Activated gamma-delta T cell treated with anti-CD3 and anti-CD28 coated beads, Interleukin-2, amount 50 U/mL, for 16 hours (primary cell): Measurements from ENCODE around the gene SLC25A26.

Experiments
- DNase-seq: peaks from one replicate; pipeline ENCODE4 v3.0.0-alpha.2; 2020; ENCODE audit warnings: low read depth

Gene SLC25A26

DNA sequence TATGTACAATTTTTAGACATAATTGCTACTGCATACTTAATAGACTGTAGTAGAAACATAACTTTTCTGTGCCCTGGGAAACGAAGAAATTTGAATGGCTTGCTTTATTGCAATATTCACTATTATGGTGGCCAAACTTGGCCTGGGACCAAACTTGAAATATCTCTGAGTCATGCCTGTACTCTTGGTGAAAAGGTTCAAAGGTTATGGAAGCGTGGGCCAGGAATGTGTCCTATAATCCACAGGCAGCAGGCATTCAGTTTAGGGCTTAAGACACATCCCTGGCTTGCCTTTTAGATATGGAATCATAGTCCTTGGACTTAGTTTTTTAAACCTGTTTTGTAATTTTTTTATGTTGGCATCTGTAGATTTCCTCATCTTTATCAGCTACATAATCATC, 155.8 kb downstream of the SLC25A26 start:
- DNase-seq: no peak

DNA sequence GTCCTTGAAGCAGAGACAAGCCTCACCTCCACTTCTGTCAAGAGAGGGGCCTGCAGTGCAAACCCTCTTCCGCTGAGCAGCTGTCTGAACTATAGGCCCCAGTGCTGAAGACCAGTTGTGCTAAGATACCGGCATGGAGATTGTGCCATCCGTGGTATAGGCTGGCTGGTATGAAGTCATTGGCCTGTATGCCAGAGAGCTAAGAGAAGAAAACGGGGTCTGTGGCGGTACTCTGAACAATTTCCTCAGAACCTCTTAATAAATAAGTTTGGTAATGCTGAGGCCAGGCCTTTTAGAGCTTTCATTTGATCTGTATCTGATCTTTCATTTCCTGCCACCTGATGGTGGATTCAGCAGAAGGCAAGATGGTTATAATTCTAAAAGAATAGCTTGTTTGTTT, 157.0 kb downstream of the SLC25A26 start:
- no peak for DNase-seq

DNA sequence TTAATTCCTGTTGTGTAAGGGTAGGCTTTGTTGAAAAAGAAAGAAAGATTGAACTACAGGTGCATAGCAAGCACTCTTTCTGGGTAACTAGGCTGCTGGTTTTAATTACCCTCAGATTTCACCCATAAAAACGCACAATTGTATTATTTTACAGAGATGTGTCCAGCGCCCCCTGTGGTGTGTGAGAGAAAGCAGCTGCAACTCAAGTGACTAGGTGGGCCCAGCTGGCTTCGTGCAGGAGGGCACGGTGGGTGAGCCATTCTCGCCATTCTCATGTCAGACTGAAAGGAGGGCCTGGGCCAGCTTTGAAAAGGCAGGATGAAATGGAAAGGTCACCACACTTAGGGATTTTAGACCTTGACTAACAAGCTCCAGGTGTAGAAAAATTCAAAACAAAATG, 157.5 kb downstream of the SLC25A26 start:
- no peak for DNase-seq

DNA sequence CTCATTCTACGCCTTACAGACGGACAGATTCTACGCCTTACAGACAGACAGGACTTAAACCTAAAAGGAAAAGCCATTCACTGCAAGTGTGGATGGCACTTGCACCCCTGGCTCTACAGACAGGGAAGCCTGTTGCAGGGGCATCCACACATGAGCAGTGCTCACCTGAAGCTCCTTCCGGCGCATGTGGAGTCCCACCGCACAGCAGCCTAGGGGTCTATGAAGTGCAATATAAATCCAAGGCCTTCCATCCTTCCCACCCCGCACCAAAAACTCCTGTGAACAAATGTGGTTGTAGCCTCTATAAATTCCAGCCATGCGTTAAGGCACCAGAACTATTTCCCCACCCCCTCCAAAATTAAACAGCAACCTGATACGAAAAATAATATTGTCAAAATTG, 158.8 kb downstream of the SLC25A26 start:
- no peak for DNase-seq

DNA sequence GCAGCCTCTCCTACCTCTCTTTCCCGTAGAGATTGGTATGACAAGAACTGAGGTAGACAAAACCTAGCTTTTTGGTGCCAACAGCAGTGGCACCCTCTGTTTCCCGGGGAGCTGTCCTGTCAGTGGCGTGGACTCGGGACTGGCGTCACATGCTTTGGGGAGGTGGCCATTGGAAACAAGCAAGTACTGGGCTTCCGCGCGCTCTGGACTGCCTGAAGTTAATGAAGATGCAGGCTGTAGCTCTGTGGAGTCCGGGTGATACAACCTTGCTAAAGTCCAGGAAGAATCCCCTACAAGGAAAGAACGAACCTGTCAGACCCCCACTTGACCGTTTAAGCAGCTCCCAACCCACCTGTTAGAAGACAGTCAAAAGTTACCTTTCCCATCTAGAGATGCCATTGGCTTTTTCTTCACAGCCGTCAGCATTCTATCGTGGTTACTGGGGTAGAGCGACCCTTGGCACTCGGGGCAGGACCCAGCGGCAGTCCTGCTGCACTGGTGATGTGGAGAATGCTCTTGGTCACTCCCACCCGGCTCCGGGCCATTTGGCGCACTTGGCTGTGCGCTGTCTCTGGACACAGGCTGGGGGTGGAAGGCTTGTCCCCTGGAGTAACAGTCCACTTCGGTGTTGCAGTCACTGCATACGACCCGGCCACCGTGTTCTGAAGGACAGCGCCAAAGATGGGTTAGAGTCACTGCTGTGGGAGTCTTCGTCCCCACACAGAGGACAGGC, 159.6 kb downstream of the SLC25A26 start:
- no peak for DNase-seq

DNA sequence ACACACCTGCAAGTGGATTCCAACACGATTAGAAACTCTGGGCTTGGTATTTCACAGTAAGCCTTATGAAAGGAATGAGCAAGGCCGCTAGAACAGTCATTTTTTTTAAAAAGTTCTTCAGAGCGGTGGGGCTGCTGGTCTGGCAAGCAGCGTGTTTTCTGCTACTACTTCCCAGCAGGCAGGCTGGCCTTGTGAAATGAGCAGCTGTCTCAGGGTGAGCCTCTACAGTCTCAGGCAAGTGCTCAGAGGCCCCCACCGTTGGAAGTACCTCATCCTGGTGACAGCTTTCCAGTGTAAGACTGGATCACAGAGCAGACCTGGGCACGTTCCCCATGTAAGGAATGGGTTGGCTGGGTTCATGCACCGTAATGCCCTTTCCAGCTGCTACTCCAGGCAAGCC, 160.8 kb downstream of the SLC25A26 start:
- DNase-seq: no peak

DNA sequence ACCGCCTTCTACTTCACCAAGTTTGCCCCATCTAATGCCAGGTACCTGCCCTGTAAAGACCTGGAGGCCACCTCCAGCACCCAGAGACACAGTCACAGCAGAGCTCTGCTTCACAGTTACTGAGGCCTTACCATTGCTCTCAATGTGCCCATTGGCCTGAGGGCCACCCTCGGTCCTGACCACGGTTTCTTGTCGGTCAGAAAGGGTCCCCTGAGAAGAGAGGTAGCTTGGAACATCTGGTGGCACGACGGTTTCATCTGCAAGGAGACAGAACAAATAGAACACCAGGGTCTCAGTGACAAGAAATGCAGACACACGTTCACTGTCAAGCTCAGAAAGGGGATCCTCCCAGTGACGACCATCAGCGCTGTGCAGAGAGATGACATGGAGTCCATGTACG, 161.3 kb downstream of the SLC25A26 start:
- DNase-seq: no peak

DNA sequence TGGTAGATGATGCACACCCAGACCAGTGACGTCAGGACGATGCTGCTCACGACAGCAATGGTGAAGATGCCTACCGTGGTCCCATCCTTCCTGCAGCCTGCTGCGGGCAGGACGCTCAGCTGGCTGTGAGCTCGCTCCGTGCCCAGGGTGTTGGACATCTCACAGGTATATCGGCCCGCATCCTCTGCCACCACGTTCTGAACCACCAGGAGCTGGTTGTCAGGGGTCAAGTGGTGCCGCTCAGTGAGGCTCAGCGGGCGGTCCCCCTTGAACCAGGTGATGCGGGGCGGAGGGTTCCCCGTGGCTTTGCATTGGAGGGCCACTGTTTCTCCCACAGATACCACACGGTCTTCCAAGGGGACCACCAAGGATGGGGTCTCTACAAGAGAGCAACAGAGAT, 162.2 kb downstream of the SLC25A26 start:
- no peak for DNase-seq

DNA sequence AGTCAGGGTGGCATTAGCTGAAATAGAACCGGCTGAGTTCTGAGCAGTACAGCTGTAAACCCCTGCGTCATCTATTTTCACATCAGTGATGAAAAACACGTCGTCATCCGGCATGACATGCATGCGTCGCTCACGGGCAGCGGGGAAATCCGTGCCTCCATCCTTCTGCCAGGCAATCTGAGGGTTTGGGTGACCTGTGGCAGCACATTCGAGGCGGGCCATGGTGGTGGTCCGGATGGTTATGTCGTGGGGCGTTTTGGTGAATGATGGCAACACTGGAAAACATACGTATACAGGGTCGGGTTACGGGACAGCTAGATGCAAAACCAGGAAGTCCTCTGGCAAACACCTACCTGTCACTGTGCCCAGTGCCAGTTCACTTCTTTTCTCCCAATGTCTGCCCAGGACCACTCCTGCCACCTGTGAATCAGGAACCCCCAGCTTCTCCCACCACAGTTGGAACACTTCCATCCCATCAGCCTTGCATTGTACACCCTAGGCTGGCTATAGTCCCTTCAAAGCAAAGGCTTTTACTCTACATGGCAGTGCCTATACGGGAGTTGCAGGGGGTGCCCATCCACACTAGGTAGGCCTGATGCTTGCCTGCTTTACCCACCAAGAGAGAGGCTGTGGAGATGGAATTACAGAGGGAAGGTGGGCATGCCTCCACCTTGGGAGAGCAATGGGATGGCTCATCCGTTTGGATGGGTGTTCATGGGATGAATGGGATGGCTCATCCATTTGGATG, 163.4 kb downstream of the SLC25A26 start:
- no peak for DNase-seq

DNA sequence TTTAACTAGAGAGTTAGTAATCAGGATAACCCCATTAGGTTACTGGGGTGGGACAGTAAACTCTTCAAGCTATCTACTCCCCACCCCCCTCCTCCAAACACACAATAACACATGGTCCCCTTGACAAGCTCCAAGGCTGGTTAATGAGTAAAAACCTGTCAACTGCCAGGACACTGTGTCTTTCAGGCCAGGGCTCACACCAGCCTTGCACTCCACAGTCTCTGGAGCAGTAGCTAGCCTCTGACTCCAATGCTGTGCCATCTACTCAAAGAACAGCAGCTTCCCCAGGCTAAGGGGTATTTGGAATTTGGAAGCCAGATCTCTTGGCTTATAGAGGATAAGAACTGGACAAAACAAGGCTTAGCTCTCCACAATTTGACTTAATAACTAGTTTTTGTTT, 164.3 kb downstream of the SLC25A26 start:
- no peak for DNase-seq

DNA sequence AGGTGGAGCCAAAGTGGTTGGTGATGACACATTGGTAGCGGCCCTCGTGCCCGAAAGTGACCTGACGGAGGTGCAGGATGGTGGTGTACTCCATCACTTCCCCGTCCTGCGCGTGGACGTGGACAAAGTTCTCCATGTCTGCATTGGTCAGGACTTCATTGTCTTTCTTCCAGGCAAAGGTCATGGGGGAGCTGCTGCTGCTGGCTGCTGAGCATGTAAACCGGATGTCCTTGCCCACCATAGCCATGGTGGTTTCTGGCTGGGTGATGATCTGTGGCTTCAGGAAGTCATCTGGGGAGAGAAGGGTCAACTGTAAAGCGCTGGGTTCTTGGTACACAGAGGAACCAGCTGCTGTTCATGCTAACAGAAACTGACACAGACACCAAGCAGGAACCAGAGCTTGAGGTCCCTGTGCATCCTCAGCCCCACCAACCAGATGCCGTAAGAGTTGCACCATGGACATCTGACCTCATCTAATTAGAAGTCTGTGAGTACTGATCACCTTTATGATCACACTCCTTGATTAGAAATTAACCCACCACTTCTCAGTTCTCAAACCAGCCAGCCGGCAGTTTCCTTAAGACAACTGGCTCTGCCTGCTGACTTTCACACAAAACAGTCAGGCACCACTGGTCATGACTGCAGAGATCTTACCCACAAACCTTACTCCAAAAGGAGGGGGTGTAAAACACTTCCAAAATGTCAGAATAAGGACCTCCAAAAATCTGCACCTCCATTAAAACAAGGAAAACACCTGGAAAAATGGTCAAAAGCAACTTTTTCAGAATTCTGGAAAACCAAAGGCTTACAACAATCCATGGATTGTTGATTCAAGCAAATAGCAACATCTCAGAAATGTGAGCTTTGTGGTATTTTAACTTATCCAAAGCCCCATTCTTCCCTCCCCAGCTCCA, 165.5 kb downstream of the SLC25A26 start:
- DNase-seq: no peak

DNA sequence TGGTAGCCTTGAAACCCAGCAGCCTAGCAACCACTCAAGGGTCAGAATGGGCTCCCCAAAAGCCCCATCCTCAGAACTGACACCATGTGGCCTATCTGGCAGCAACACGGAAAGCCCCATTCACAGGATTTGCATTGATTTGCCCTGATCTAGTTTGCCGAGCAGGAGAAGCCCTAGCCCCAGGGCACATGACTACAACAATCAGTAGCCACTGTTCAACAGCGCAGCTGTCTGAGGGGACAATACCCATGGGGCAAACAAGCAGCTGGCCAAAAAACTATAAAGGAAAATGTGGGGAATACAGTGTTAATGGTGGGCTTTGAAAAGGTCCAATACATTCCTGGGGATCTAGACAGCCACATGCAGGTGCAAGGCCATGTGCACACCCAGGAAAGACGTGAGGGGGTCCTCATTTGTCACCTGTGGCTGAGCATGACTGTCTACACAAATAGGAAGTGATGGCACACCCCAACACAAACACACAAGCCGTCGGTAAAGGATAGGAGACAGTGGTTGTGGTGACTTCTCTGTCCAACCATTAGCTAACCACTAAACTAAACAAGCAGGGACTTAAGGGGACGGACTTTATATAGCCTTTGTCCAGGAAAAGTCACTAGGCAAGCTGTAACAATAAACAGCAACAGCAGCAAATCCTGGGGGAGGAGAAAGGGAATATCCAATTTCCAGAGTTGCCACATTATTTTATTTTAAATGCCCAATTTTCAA, 166.3 kb downstream of the SLC25A26 start:
- no peak for DNase-seq

DNA sequence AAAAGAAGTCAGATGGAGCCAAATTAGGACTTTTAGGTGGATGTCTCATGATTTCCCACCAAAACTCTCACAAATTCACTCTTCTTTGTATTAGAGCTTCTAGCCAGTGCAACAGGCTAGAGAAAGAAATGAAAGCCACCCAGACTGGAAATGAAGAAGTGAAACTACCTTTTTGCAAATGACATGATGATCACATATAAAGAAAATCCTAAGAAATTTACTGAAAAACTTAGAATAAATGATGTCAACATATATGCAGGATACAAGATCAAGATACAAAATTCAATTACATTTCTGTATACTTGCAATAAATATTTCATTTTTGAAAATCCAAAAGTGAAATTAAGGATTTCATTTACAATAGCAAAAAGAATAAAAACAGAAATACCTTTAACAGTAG, 169.2 kb downstream of the SLC25A26 start:
- DNase-seq: no peak

DNA sequence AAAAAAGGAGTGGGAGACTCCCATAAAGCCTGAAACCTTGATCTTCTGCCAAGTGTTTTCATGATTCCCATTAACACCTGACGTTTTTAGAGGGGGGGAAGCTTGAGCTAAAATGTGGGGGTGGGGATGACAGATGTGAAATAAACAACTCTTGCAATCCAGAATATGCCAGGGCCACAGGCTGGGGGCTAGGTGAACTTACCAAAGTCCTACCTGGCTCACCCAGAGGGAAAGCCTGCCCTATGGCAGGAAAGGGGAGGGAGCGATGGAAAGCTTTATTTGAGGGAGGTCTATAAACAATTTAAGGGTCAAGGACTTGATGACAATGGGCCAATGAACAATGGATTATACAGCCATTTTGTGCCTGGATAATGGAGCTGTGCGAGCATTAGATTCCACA, 171.7 kb downstream of the SLC25A26 start:
- no peak for DNase-seq

DNA sequence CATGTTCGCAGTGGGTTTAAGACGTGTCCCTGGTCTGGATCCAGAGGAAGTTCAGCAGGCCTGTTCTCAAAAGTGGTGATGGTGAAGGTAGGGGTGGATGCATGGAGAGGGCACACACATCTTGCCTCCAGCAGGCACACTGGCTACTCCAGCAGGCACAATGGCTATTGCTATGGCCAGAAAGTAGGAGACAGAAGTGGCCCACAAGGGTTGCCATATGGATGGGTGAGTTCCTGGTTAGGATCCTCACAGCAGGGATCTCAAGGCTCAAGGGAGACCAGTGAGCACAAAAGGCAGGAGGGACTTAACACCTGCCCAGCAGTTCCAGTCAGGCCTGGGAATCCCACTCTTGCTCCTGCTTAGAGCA, 172.1 kb downstream of the SLC25A26 start:
- no peak for DNase-seq

DNA sequence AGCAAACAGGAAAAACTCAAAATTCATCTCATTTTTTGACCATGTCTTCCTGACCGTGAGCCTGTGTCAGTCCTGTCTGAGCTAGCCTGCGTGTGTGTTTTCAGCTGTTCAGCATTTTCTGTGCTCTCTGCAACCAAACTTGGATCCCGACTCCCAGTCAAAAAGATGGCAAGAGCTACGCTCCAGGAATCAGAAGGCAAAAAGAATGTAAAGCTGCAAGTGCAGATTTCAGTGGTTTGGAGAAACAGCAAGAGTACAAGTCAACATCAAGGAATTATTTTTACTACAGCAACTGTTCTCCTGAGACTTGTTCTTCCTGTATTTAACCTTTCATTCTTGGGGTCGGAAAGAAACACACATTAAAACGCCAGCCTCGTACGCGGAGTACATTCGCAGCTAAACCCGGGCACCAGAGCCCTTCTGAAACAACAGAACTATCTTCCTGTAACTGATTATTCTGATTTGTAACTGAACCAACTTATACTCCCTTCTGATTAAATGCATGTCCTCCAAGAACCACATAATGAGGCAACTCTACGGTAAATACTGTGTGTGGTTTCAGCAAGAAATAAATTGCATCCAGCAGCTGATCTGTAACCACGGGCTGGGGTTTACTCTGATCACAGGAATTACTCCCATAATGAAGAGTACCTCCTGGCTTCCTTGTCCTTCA, 172.7 kb downstream of the SLC25A26 start:
- DNase-seq: no peak

DNA sequence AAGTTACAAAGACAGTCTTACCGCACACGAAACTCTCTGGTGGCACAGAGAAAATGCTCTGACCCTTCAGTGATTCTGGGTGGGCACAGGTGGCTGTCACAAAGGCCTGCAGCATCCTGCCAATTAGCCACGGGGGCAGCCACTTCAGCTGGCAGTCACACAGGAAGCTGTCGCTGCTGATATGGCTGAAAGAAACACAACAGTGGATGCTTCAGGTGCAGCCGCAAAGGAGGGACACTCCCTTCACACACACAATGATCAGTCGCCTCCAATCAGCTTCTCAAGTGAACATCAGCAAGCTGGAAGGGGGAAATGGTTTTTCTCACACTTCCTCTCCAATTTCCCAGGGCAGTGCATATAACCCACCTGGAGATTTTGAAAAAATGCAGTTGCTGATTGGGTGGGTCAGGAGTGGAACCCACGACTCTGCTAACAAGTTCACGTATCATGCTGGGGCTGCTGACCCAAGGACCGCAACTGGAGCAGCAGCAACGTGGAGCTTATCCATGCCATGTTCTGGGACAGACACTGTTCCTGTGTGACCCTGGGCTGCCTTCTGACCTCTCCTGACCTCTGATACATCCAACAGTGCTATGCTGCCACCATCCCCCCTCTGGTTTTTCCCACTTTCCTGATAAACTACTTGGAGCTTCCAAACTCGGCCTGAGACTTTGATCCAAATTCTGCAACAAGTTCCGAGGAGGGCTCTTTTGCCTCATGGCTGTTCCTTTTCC, 173.4 kb downstream of the SLC25A26 start:
- peak; percentile 25 for DNase-seq

DNA sequence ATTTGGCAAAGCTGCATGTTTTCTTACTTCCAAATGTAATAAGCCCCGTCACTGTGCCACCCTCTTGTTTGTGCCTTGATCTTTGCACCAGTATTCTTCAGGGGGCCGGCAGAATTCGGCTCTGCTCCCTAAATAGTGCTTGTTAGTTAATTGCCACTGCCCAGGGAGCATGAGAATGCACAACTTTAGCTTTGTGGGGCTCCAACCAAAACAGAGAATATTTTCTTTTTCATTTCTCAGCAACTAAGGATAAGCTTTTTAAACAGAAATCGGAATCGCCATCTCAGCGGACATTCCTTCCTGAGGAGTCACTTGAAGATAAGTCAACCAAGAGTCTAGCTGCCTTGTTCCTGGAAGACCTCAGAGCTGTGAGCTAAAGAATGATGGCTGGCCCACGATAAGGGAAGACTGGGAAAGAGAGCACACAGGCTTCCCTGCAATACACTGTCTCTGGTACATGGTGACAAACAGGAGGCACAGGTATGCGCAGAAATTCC, 174.0 kb downstream of the SLC25A26 start:
- no peak for DNase-seq

DNA sequence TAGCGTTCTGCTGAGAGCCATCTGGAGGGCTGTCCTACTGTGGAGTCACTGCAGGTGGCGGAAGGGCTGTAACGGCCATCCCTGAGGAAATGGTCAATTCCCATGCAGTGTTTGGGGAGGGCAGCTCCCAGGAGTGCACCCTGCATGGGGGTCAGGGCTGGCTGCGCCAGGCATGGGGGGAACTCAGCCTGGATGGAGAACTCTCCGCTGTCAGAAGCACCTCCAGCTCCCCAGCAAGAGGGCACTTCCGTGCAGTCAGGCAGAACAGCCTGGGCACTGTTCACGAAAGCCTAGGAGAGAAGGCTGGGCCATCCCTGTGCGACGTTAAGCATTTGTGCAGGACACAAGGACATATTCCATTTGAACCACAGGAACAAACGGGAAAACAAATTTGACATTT, 174.8 kb downstream of the SLC25A26 start:
- DNase-seq: no peak

DNA sequence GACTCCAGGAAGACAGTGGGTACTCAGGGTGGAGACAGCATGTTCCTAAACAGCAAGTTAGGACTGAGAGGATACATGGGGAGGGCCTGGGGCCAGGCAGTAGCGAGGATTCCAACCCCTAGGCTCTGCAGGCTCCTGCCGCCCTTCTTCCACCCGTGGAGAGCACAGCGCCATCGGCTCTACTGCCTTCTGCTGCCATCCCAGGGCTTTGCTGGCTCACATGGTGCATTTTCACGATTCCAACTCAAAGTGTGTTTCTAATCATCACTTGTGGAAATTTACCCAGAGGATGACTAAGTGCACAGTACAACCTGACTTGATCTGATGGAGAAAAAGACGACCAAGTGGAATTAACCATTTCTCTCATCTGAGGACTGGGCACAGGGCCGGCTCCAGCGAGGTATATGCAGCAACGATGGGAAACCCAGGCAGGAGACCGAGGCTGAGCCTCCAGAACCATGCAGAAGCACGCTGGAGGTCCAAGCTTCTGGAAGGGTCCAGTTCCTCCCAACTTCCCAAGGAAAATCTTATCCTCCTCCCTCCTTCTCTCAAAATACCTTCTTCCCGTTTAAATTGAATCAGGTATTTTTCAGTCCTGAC, 175.5 kb downstream of the SLC25A26 start:
- DNase-seq: no peak
